NCI-H748 (cell line): Measurements from ENCODE around the gene NTF3.

Experiments
- DNase-seq: peaks from one replicate; lab custom pipeline; 2025; ENCODE audit not compliant: unreplicated experiment; lab: John Stamatoyannopoulos, UW

NTF3 gene

DNA sequence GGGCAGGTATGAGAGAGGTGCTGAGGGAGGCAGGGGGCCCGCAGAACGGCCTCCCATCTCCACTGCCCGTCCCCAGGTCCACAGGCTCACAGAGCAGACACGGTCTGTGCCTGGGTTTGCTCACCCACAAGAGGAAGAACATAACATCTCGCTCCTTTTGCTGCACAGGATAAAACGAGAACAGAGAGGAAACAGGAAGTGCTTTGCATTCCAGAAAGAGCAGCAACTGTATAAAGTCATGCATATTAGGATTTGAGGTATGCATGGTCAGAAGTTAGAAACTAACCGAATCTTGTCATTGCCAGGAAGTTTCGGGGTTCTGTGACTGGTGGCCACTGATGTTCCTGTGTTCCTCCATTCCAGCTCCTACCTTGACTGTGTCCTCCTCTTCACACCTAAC is 25.0 kb downstream of the NTF3 start:
- DNase-seq = no peak

DNA sequence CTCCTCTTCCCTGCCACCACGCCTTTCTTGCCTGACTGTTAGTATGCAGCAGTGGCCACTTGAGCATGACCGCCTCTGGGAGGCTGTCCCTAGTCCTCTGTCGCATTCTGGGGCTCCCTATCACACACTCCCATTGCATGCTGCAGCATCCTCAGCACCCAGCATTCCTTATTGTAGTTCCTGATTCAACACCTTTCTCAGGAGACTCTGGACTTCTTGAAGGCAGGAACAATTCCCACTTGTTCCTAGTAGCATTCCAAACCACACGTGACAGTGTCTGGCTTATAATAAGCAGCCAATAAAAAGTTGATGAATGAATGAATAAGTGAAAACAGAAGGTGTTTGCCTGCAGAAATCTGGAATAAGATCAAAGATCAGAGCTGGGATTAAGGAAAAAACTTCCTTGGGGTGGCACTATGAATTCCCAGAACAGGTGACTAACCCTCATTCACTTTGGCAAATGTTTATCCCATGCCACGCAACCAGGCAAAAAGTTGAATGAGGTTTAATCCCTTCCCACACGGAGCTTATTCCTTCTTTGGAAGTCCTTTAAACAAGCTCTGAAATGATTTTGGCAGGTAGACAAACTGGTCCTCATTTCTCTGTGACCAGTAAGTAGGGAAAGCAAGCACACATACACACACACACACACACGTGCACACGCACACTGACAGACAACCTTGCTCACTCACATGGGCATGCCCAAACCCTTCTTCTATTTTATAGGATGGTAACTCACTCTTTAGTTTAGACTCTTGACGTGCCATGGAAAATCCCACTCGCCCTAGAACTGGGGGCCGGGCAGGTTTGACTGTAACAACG is 26.5 kb downstream of the NTF3 start:
- no peak for DNase-seq

DNA sequence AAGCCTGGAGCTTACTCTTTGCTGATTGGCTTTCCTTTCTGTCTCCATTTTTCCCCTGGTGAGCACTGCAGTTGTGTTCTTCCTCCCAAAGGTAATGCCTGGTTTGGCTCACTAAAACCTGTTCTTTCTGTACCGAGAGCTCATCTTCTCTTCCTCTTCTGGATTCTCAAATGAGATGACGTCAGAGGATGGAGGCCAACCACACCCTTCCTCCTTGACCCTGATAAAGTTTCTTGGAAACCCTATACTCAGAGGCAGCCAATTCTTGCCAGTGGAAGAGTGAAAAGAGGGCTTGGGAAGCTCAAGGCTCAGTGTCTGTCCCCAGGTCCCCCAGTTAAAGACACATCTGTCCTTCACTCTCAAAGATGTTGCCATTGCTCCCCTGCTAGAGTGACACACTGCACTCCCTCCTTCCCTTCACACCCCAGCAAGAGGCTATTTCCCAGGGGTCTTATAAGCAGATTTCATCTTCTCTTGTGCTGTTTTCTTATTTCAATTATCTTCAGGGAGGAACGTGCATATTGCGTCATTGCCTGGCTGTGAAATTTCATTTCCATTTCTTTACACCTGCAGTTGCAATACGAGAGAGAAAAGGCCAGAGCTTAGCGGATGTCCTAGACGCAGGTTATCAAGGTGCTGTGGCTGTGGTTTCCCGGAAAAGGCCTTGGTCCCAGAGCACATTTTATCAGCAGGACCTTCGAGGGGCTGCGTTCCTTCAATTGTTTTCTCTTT is 27.3 kb downstream of the NTF3 start:
- no peak for DNase-seq

DNA sequence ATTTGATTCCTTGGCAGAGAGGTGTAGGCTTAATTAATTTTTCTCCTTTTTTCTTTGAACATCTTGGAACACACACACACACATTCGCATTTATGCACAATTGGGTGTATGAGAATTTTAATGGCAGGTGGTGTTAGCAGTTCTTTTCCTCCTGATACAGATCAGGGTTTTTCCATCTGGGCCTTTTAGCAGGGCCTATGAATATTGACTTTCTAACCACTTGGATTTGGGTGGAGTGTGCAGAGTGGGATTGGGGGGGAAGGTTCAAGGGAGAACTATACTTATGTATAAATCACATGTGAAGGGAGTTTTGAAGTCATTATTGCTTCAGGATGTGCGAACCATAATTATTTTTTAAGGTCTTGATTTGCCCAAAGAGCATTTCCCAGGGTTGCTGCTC is 28.9 kb downstream of the NTF3 start:
- DNase-seq = no peak

DNA sequence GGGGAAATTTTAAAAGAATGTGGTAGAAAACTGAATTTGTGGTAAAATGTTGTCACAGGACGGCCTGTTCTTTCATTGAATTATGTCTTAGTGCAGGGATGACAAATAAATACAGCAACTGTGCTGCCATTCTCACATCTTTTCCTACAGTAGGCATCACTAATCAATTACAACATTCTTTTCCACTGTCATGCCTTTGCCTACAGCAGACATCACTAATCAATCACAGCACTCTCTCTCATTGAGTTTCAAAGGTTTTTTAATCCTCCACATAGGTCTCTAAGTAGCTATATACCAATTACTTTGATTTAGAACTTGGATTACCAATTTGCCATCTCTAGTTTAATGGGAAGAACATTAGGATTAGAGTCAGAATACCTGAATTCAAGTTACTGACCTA is 30.1 kb downstream of the NTF3 start:
- no peak for DNase-seq

DNA sequence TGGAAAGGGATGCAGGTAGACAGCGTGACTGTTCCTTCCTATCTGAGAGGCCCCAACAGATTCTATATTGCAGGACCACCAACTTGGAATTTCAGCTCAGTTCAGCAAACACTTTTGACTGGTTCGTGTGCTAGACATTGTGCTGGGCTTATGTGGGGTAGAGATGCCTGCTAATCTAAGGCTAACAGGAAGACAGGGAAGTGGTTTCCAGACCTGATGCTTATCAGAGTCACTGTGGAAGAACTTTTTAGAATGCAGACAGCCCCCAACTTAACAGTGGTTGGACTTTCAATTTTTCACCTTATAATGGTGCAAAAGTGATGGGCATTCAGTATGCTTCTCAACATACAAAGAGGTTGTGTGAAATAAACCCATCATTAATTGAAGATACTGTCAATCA is 32.2 kb downstream of the NTF3 start:
- DNase-seq = no peak

DNA sequence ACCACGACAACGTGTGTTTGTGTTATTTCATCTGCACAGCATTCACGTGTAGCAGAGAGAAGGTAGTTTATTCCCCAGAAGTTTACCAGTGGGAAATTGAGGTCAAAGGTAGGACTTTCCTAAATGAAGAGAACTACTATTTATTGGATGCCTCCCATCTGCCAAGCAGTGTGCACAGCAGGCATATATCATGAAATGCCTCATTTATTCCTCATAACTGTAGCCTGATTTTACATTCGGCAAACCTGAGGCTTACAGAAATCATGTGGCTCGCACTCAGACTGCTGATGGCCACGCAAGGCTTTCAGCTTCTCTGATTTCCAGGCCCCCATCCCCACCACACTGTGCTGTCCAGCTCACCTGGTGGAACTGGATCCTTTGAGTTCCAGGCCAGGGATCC is 33.5 kb downstream of the NTF3 start:
- DNase-seq = no peak

DNA sequence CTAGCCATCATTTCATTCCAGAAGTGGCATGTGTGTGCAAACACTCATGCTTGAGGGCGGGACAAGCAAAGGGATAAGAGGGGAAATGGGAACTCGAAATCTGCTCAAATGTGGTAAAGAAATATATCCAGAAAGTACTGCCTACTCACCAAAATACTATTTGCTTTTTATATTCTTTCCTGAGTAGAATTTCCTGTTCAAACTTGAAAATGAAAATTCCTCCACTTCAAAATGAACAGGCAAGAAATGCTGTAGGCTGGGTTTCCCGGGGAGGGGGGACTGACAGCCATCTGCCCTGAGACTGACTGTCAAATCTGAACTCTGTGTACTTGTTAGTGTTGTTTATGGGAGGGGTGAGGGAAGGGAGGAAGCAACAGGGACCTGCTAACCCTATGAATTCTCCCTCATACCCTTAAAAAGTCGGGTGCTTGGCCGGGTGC is 34.6 kb downstream of the NTF3 start:
- no peak for DNase-seq

DNA sequence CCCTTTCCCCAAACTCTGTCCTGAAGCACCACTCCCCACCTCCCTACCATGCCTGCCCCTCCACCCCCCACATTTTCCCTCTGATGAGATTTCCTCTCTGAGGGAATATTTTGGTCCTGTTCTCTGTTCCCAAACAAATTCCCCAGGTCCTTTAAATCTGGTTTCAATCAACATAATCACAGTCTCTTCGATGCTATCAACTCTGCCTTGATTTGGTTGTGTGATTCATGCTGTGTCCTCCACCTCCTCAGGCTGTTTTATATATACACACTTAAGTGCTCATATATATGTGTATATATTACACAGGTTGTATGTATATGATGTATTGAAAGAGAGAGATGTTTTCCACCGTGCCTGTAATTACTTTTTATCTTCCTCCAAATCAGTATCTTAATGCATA is 36.0 kb downstream of the NTF3 start:
- DNase-seq = no peak

DNA sequence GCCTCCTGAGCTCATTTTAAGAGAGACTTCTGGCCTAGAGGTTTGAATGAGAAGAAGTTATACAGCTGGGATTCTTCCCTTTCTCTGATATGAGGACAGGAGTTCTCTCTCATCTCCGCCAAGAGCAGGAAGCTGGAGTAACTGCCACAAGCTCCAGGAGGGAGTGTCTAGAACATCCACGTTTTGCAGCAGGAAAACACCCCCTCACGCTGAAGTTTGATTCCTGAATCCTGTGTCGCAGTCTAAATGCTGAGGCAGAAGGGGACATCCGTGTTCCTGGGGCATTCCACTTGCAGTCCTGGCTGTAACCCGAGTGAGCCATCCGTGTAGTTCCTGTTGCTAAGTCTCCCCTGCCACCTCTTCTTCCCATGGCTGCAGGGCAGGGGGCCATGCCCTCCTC is 38.3 kb downstream of the NTF3 start:
- no peak for DNase-seq

DNA sequence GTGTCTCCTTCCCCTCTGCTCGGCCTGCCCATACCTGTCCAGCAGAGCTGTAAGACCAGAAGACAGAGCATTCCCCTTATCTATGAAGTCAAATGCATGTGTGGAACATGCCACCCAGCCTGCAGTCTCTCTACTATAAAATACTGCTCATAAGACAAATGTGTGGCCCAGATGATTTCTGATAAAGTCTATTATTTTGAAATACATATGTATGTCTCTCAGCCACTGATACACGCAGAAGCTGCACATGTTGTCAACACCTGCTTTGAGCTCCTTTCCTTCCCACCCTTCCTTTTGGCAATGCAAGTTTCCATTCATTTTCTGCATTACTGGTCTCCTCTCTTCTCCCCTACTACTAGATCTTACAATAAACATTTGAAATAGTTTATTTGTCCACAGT is 38.8 kb downstream of the NTF3 start:
- DNase-seq = no peak

DNA sequence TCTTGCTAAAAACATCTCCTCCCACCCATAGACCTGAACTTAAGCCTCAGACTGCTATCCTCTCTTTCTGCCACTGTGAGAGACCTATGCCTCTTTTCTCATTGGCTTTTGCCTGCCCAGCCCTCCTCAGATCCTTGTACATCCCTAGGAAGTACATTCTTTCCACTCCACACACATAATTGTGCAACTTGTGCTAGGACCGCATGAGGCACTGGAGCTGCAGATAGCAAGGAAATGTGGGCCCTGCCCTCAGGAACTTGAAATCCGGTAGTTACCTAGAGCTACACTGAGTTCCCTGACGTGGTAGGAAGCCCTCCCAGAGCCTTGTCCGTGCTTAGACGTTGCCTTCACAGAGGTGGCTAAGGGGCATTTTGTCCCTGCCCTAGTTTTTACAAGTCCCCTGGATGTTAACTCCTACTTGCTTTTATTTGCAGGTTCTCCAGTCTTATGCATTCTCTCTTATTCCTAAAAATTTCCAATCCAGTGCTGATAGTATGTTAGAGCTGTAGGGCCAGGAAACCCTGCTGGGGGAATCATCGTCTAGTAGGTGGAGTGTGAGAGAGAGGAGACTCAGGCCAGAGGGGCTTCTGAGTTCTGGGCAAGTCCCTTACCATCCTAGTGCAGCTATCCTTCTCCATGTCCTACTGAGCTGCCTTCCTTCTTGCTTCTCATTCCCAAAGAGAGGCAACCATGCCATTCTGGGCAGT is 41.3 kb downstream of the NTF3 start:
- DNase-seq = no peak

DNA sequence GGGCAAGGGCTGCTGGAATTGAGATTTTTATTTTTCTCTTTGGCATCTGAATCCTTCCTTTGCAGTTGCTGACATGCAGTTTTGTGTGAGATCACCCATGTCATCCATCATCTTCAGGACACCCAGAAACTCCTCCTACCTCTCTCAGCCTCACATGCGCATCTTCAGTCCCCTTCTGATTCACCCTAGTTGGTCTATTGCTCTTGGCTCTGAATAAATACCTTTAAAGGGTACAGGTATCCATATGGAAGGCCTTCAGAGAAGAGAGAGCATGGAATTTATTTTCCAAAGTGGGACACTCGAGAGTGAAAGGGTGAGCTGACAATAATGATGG is 41.8 kb downstream of the NTF3 start:
- no peak for DNase-seq

DNA sequence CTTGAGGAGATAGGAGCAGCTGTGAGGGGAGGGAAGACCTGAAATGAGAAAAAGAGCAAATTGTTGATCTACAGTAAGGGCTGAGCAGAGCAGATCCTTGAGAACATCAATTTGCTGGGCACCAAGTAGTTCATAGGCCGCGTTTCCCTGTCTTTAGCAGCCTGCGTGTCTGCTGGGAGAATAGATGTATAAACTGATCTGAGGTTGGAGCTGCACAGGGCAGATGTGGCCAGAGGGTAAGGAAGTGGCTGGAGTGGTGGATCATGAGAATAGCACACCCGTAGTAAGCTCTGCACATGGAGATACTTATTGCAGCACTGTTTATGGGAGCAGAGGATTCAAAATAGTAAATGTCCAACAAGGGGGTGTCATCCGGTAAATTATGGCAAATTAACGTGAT is 44.4 kb downstream of the NTF3 start:
- DNase-seq = no peak

DNA sequence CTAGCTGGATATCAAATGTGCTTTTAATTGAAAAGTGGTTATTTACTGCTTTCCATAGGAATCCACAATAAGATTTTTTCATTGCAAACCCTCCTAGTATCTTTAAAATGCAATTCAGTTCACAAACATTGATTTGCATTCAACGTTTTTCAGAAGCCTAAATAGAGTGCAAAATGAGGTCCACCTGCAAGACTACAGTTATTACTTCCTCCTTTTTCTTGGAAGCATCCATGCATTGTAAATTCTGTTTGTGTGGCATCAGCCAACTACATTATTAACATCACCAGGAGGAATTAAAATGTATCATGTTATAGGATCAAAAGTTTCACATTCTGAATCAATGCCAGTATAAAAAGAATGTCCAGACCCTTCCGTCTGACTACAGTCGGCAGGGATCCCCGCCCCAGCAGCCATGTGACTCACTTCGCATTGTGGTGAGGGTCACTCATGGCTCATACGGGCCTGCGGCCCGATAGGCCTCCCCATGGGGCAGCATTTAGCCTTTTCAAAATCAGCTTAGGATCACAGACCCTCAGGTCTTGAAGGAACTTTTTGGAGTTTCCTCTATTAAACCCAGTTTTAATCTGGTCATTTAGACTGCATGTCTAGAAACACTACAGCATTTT is 46.3 kb downstream of the NTF3 start:
- DNase-seq = no peak

DNA sequence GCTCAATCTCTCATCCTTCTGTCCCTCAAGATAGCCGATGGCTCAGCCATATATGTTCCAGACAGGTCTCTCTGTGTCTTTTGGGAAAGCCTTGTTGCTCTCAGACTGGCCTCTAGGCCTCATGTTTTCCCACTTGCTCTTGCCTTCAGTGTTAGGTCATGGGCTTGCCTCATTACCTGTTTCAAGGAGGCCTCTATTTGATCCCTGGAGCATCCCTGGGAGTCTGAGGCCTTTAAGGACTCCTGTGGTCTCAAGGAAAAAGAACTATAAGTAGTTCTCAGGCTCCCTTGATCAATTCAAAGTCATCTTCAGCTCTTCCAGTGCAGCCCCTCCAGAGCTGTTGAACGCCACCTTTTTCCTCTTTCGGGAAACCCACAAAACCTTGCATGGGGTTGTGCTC is 47.9 kb downstream of the NTF3 start:
- DNase-seq = peak; percentile 47

DNA sequence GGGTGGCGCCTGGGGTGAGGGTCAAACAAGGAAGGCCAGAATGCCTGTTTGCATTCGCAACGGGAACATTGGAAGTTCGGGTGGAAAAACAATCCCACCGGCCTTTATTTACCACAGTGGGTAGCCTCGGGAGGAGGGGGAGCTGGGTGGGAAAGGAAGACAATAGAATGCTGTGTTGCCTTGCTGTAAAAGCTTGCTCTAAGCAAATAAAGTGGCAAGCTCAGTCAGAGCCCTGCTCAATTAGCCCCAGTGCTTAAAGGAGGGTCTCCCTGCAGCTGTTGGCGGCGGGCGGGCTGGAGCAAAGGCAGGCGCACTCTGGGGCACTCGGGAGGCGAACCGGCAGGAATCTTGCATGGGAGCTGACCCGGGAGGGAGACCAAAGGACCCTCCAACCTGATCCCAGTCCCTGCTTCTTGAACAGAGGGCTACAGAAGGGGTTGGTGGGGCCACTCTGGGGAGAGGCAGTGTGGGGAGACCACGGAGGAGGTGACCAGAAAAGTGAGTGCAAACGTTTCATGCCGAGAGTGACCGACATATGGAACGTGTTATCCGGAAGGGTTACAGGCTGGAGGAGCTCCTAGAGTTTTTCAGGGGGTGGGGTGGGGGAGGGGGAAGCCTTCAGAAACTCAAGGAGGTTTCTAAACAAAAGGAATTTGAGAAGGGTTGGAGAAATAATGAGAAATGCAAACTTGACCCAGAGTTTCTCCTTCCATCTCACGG is 48.5 kb downstream of the NTF3 start:
- peak; percentile 94 for DNase-seq

DNA sequence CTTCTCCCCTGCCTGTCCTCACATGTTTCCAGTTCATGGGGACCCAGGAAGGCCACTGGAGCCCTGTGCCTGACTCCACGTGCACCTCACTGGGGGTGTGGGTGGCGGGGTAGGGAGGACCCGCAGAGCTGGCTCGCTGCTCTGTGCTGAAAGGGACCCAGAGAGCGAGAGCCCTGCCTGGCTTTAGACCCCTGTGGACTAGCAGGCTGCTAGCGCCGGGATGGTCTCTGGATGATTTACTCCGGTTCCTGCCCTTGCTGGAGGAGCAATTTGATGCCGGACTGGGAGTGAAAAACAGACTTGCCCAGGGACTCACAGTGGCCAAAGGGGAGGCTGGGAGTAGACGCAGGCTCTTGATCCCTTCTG is 49.0 kb downstream of the NTF3 start:
- DNase-seq = peak; percentile 49

DNA sequence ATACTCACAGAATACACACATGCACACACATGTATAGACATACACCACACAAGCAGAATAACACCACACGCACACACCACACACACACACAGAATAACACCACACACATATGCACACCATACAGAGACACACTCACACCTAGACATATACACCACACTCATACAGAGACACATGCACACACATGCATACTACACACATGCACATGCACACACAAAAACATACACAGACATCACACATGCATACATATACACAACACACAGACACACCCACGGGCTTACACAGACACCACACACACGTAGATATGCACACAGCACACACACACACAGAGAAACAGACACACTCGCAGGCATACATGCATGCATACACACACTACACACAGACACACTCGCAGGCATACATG is 49.7 kb downstream of the NTF3 start:
- DNase-seq = no peak

DNA sequence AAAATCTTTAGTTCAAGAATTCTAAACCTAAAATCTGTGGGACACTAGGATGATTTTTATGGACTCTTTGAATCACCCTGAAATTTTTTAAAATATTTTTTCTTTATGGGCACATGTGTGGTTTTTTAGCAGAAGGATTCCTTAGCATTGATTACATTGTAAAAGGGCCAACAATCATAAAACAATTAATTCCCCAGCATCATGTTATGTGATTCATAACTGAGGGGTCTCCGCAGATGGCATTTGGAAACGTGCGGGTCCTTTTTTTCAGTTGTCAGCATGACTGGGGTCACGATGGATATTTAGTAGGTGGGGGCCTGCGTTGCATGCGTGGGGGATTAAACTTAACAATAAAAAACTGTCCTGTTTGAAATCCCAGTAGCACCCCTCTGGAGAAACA is 52.5 kb downstream of the NTF3 start:
- no peak for DNase-seq

DNA sequence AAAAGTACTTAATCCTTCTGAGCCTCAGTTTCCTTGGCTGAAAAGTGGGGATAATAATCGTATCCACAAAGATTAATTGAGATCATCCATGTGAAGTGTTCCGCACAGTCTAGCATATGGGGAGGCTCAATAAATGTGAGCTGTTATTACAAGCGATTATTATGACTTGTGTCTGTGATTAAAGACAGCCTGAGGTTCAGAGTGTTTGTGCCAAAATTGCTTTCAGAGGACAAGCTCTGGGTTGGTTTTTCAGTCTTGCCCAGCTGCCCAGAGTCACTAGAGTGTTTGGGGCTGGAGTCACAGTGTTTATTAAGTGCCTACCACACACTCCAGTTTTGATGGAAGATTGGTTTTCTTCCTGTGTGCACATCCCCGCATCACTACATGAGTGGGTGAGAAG is 53.5 kb downstream of the NTF3 start:
- no peak for DNase-seq
